Transverse colon (tissue), 4 donors: ENCODE results near the gene CACNA1E. TPM values are rescaled to one million over a fixed set of nuclear protein-coding genes. Genes with fewer than 3 reads are reported as not detected.

ENCODE experiments used
- DNase-seq: peaks from one replicate; pipeline ENCODE4 v3.0.0-alpha.2; 2019
- H3K27ac ChIP-seq, 4 donors: fragments of 200-600 bp; sonication (generic); 2 replicates each; pipeline ENCODE4 v1.5.1; 2016 to 2018; ENCODE audit warnings: inconsistent platforms in 4 of 4
- H3K27me3 ChIP-seq: fragments of 200-600 bp; sonication (generic); 2 replicates; pipeline ENCODE4 v1.5.1; 2017; ENCODE audit warnings: inconsistent platforms
- H3K36me3 ChIP-seq, 4 donors: fragments of 200-600 bp; sonication (generic); 2 replicates each; pipeline ENCODE4 v1.5.1; 2017 to 2019; ENCODE audit warnings: inconsistent platforms in 4 of 4
- H3K4me1 ChIP-seq, 4 donors: fragments of 200-600 bp; sonication (generic); 2 replicates each; pipeline ENCODE4 v1.5.1; 2017 to 2020; ENCODE audit warnings: inconsistent platforms in 4 of 4
- H3K4me3 ChIP-seq, 4 donors: fragments of 200-600 bp; sonication (generic); 1 replicate in 1 of 4; 2 replicates in 3 of 4; pipeline versions ENCODE4 v1.5.1 to v1.6.1; 2017 to 2019; ENCODE audit warnings: inconsistent platforms in 4 of 4
- H3K9me3 ChIP-seq, 2 donors: fragments of 200-600 bp; sonication (generic); 2 replicates each; pipeline ENCODE4 v1.5.1; 2017 to 2019; ENCODE audit warnings: inconsistent platforms in 2 of 2
- CTCF ChIP-seq, 5 experiments: fragments of 200-600 bp in 3 of 5; fragments of 450-650 bp in 2 of 5; sonication (generic) in 3 of 5; IDR thresholded peaks; 1 replicate in 2 of 5; 2 replicates in 3 of 5; pipeline ENCODE4 v1.5.1; 2016 to 2017; ENCODE audit warnings: antibody characterized with exemption in 5 of 5, inconsistent platforms in 3 of 5, mild to moderate bottlenecking in 2 of 5, moderate library complexity in 1 of 5
- EP300 ChIP-seq: sonication (generic); formaldehyde crosslinking; IDR thresholded peaks from one replicate; pipeline ENCODE4 v1.6.1; 2017; ENCODE audit warnings: antibody characterized with exemption, low read depth
- POLR2A ChIP-seq: fragments of 450-650 bp; IDR thresholded peaks from one replicate; pipeline ENCODE4 v1.6.1; 2016; ENCODE audit warnings: antibody characterized with exemption, mild to moderate bottlenecking, moderate library complexity
- POLR2AphosphoS5 ChIP-seq, 3 donors: sonication (generic); formaldehyde crosslinking; IDR thresholded peaks; one replicate each; pipeline ENCODE4 v1.6.1; 2016; ENCODE audit warnings: antibody characterized with exemption in 3 of 3
- WGBS, 2 donors: methylation state at CpG; one replicate each; pipeline ENCODE4 v1.1.5; 2018; ENCODE audit warnings: low coverage in 1 of 2; 5-methylcytosine and 5-hydroxymethylcytosine counted together
- in situ Hi-C, 4 donors: fragments of 200-750 bp; cut with MboI; loops; one replicate each; pipeline versions ENCODE4 v1.15.0 to v1.15.1; 2017; ENCODE audit warnings: low sequenced_read_pairs in 3 of 4, low pct_ligation_motif_present in 1 of 4, low pct_unique_long_range_greater_than_20kb in 1 of 4
- intact Hi-C: fragments of 100-400 bp; cut with DNase I; formaldehyde crosslinking; loops from one replicate; pipeline ENCODE4 v1.15.1; 2023; ENCODE audit warnings: low total_unique reads
- total RNA-seq, 4 donors: library from RNA; depleted of rRNA; stranded (reverse); fragments of >200 nt; gene quantifications; one replicate each; pipeline ENCODE4 v1.1.0, GENCODE V29; 2016

CACNA1E gene
- total RNA-seq, 4 donors from 2014 or later = under 0.01 to 0.16 (median 0.14) TPM; not detected in 1

GRCh38 chr1:181661569-181661968 lies 178.3 kb downstream of the CACNA1E start:
- Histone ChIP-seq H3K9me3 (no peaks in the 10 kb centered on the region), H3K4me1 (peaks cover 0 to 4% (median 0%) of the 10 kb centered on the region in 4 donors), H3K4me3 (no peak overlapping the region), H3K27ac (no peak overlapping the region), H3K27me3 (no peaks in the 10 kb centered on the region), H3K36me3 (no peaks in the 10 kb centered on the region)
- intact Hi-C loops (loop anchor here (5.0 kb wide), 1 partner anchor 971 kb away; no protein-coding TSS in a partner anchor), in situ Hi-C loops (no loop called here)
- WGBS, 2 donors = 87 to 100% methylated on average over 1 of the region's 1 CpG
- TF ChIP-seq POLR2AphosphoS5 (IDR thresholded peaks at IDR 0.05) (no peak), CTCF (IDR thresholded peaks at IDR 0.05) (no peak), POLR2A (no peak), EP300 (no peak)
- no peak for DNase-seq

GRCh38 chr1:181662606-181663005 lies 179.3 kb downstream of the CACNA1E start:
- H3K4me1 ChIP-seq = peaks cover 0 to 4% (median 0%) of the 10 kb centered on the region in 4 donors
- H3K36me3 ChIP-seq = no peaks in the 10 kb centered on the region
- no peak overlapping the region for H3K4me3 ChIP-seq
- H3K27ac ChIP-seq = no peak overlapping the region
- H3K9me3 ChIP-seq = no peaks in the 10 kb centered on the region
- DNase-seq = no peak
- in situ Hi-C loops (no loop called here), intact Hi-C loops (loop anchor here (5.0 kb wide), 1 partner anchor 970 kb away; no protein-coding TSS in a partner anchor)
- H3K27me3 ChIP-seq = no peaks in the 10 kb centered on the region
- TF ChIP-seq POLR2AphosphoS5 (IDR thresholded peaks at IDR 0.05) (no peak), EP300 (no peak), CTCF (IDR thresholded peaks at IDR 0.05) (no peak), POLR2A (no peak)

GRCh38 chr1:181664543-181664942 lies 181.2 kb downstream of the CACNA1E start:
- intact Hi-C loops = loop anchor here (5.0 kb wide), 1 partner anchor 968 kb away; no protein-coding TSS in a partner anchor
- TF ChIP-seq POLR2A (no peak), EP300 (no peak), CTCF (IDR thresholded peaks at IDR 0.05) (no peak), POLR2AphosphoS5 (IDR thresholded peaks at IDR 0.05) (no peak)
- Histone ChIP-seq H3K36me3 (no peaks in the 10 kb centered on the region), H3K27ac (no peak overlapping the region), H3K4me1 (no peaks in the 10 kb centered on the region), H3K9me3 (no peaks in the 10 kb centered on the region), H3K4me3 (no peak overlapping the region), H3K27me3 (no peaks in the 10 kb centered on the region)
- WGBS, 2 donors = 87 to 100% methylated on average over 2 of the region's 2 CpGs
- DNase-seq = no peak
- in situ Hi-C loops = no loop called here

- no peak for TF ChIP-seq POLR2A
- TF ChIP-seq CTCF (IDR thresholded peaks at IDR 0.05) = no peak
- TF ChIP-seq EP300 = no peak
- TF ChIP-seq POLR2AphosphoS5 (IDR thresholded peaks at IDR 0.05) = no peak
- Histone ChIP-seq H3K9me3 (no peaks in the 10 kb centered on the region), H3K36me3 (no peaks in the 10 kb centered on the region), H3K27ac (no peak overlapping the region), H3K27me3 (no peaks in the 10 kb centered on the region), H3K4me3 (no peak overlapping the region), H3K4me1 (no peaks in the 10 kb centered on the region)
- WGBS, 2 donors = 66 to 77% methylated on average over 6 of the region's 6 CpGs
- in situ Hi-C loops (no loop called here), intact Hi-C loops (no loop called here)
- no peak for DNase-seq
These were observed 185.9 kb downstream of the CACNA1E start for GRCh38 chr1:181669246-181669645.
